Endothelial cell of umbilical vein (primary cell): ENCODE data around the gene MAML2. TPM values are rescaled to one million over a fixed set of nuclear protein-coding genes. Genes with fewer than 3 reads are reported as not detected.

Source experiments
- BruUV-seq: library from RNA; stranded (reverse); fragments of 400-500 nt; replicated peaks from 2 replicates; lab custom pipeline; 2021; lab: Mats Ljungman, UMichigan
- CTCF ChIA-PET: fragments of 300-600, 350-600 bp; sonication (Branson Sonifier 250); formaldehyde crosslinking; loops from one replicate; lab custom pipeline; 2021; ENCODE audit warnings: antibody characterized with exemption, inconsistent platforms; lab: Charles Lee
- POLR2A ChIA-PET: fragments of 300-600, 350-600 bp; sonication (Branson Sonifier 250); formaldehyde crosslinking; loops from one replicate; lab custom pipeline; 2021; ENCODE audit warnings: antibody characterized with exemption, inconsistent platforms; lab: Charles Lee
- DNase-seq: peaks from one replicate; pipeline ENCODE4 v3.0.0-alpha.2; 2011; ENCODE audit warnings: low read depth, low spot score
- FAIRE-seq: peaks from 2 replicates; lab custom pipeline; 2011; peaks lifted over from hg19 to GRCh38; lab: Jason Lieb, UNC
- H2AFZ ChIP-seq: 2 replicates; pipeline ENCODE4 v1.6.0; 2012; ENCODE audit warnings: low read depth, low read length, control low read depth, inconsistent platforms
- H3K27ac ChIP-seq: 2 replicates; pipeline ENCODE4 v1.5.1; 2011; ENCODE audit warnings: low read depth, mild to moderate bottlenecking, control low read depth, low read length, moderate library complexity; ENCODE audit not compliant: insufficient read depth
- H3K27me3 ChIP-seq, 2 experiments: 2 replicates each; pipeline versions ENCODE4 v1.6.0 to v1.6.1; 2011; ENCODE audit warnings: low read length in 2 of 2, mixed read lengths in 1 of 2; ENCODE audit not compliant: control insufficient read depth in 2 of 2, insufficient read depth in 2 of 2
- H3K36me3 ChIP-seq, 2 experiments: 2 replicates in 1 of 2; 3 replicates in 1 of 2; pipeline ENCODE4 v1.5.1; 2011; ENCODE audit warnings: low read length in 2 of 2, mild to moderate bottlenecking in 1 of 2, moderate library complexity in 1 of 2; ENCODE audit not compliant: control insufficient read depth in 2 of 2, insufficient read depth in 2 of 2; ENCODE audit errors: extremely low read depth in 1 of 2
- H3K4me1 ChIP-seq: 3 replicates; pipeline ENCODE4 v1.5.1; 2011; ENCODE audit warnings: mild to moderate bottlenecking, low read length; ENCODE audit not compliant: control insufficient read depth, insufficient read depth; ENCODE audit errors: extremely low read depth
- H3K4me2 ChIP-seq: 2 replicates; pipeline ENCODE4 v1.6.1; 2011; ENCODE audit warnings: low read length, control low read depth, mixed read lengths; ENCODE audit not compliant: insufficient read depth
- H3K4me3 ChIP-seq, 3 experiments: fragments of 200-600 bp in 1 of 3; sonication (generic), shearing (Covaris generic) in 1 of 3; replicated peaks in 1 of 3; 2 replicates each; pipeline ENCODE4 v1.5.1; 2011 to 2016; ENCODE audit warnings: control low read depth in 3 of 3, low read length in 3 of 3, mild to moderate bottlenecking in 2 of 3, inconsistent platforms in 1 of 3, low read depth in 1 of 3, moderate library complexity in 1 of 3; ENCODE audit not compliant: insufficient read depth in 1 of 3
- H3K79me2 ChIP-seq: 2 replicates; pipeline ENCODE4 v1.6.0; 2012; ENCODE audit warnings: low read length, inconsistent platforms; ENCODE audit not compliant: control insufficient read depth, insufficient read depth
- H3K9ac ChIP-seq: replicated peaks from 2 replicates; pipeline ENCODE3; 2011; ENCODE audit warnings: low read length, control low read depth; ENCODE audit not compliant: insufficient read depth; ENCODE audit errors: extremely low read depth
- H3K9me1 ChIP-seq: replicated peaks from 3 replicates; pipeline ENCODE4 v1.6.0; 2011; ENCODE audit warnings: mild to moderate bottlenecking, low read length; ENCODE audit not compliant: control insufficient read depth, insufficient read depth; ENCODE audit errors: extremely low read depth
- H3K9me3 ChIP-seq: replicated peaks from 2 replicates; pipeline ENCODE4 v1.5.1; 2012; ENCODE audit warnings: low read length, inconsistent platforms; ENCODE audit not compliant: control insufficient read depth, insufficient read depth
- H4K20me1 ChIP-seq: replicated peaks from 2 replicates; pipeline ENCODE3; 2011; ENCODE audit warnings: mild to moderate bottlenecking, low read length; ENCODE audit not compliant: control insufficient read depth, insufficient read depth; ENCODE audit errors: extremely low read depth
- CTCF ChIP-seq, 2 donors: IDR thresholded peaks; 1 replicate in 1 of 2; 2 replicates in 1 of 2; pipeline ENCODE4 v1.5.1; 2011; ENCODE audit warnings: low read length in 2 of 2, mild to moderate bottlenecking in 2 of 2, moderate library complexity in 2 of 2, control low read depth in 1 of 2, inconsistent platforms in 1 of 2, low read depth in 1 of 2; ENCODE audit not compliant: insufficient read depth in 1 of 2; ENCODE audit errors: extremely low read depth in 1 of 2
- EZH2 ChIP-seq: IDR thresholded peaks from 2 replicates; pipeline ENCODE4 v1.6.1; 2012; ENCODE audit warnings: borderline replicate concordance, low read depth, mild to moderate bottlenecking, moderate library complexity, low read length, inconsistent platforms; ENCODE audit not compliant: severe bottlenecking
- FOS ChIP-seq: IDR thresholded peaks from 2 replicates; pipeline ENCODE4 v1.6.1; 2011; ENCODE audit warnings: mild to moderate bottlenecking, low read length, moderate library complexity, borderline replicate concordance; ENCODE audit not compliant: insufficient read depth
- GATA2 ChIP-seq: IDR thresholded peaks from 2 replicates; pipeline ENCODE4 v1.7.0; 2011; ENCODE audit warnings: low read depth, mild to moderate bottlenecking, moderate library complexity, mixed read lengths, low read length; ENCODE audit not compliant: insufficient read length, insufficient read depth
- JUN ChIP-seq: IDR thresholded peaks from 2 replicates; pipeline ENCODE4 v1.6.1; 2011; ENCODE audit warnings: borderline replicate concordance, low read depth; ENCODE audit not compliant: insufficient read length, insufficient read depth
- MAX ChIP-seq: IDR thresholded peaks from 2 replicates; pipeline ENCODE4 v1.6.1; 2011; ENCODE audit not compliant: insufficient read depth, insufficient read length
- MYC ChIP-seq: IDR thresholded peaks from one replicate; pipeline ENCODE4 v1.6.1; 2011; ENCODE audit warnings: mild to moderate bottlenecking, low read depth, low read length
- POLR2A ChIP-seq: IDR thresholded peaks from 2 replicates; pipeline ENCODE4 v1.6.1; 2012; ENCODE audit warnings: low read depth, mild to moderate bottlenecking, control low read depth, low read length
- POLR2AphosphoS5 ChIP-seq: IDR thresholded peaks from 2 replicates; pipeline ENCODE4 v1.6.1; 2012; ENCODE audit warnings: low read depth, mild to moderate bottlenecking, control low read depth, low read length, moderate library complexity; ENCODE audit not compliant: insufficient read depth
- dilution Hi-C: fragments of 300-500 bp; cut with MboI; formaldehyde crosslinking; loops from one replicate; pipeline ENCODE4 v1.15.0; 2019; ENCODE audit warnings: low sequenced_read_pairs; ENCODE audit not compliant: extremely low pct_ligation_motif_present
- intact Hi-C: fragments of 100-400 bp; cut with micrococcal nuclease; formaldehyde crosslinking; loops from one replicate; pipeline ENCODE4 v1.10.0; 2022
- polyA plus RNA-seq, 4 experiments: library from polyadenylated mRNA; depleted of rRNA in 3 of 4; stranded (reverse) in 3 of 4; unstranded in 1 of 4; fragments of >200 nt; gene quantifications; 2 replicates each; pipeline versions ENCODE4 v1.2.1 to v1.2.3, GENCODE V29; 2011 to 2012; ENCODE audit warnings: missing spikeins in 1 of 4
- total RNA-seq: library from RNA; stranded (reverse); gene quantifications from 2 replicates; pipeline ENCODE4 v1.2.3, GENCODE V29; 2021

Gene MAML2
- total and polyA plus RNA-seq, 2 donors (not counting 3 experiments of a cell fraction or from before 2014, with no cell fraction given) = 12.4 to 16.8 TPM

- Histone ChIP-seq H3K9ac (no peak overlapping the region), H3K4me3 (no peak overlapping the region), H3K9me1 (no peaks in the 10 kb centered on the region), H4K20me1 (no peaks in the 10 kb centered on the region), H3K4me2 (no peak overlapping the region), H3K4me1 (peaks cover 6% of the 10 kb centered on the region), H2AFZ (no peak overlapping the region), H3K79me2 (no peaks in the 10 kb centered on the region), H3K27ac (no peak overlapping the region), H3K36me3 (no peaks in the 10 kb centered on the region), H3K9me3 (no peaks in the 10 kb centered on the region), H3K27me3 (no peaks in the 10 kb centered on the region)
- FAIRE-seq = no peak
- no peak for DNase-seq
- ChIA-PET CTCF (interaction anchor here (1.1 to 1.5 kb wide), 3 partner anchors 8 to 146 kb away, joined by 3 read pairs; partner anchors contain the start of gene MAML2), POLR2A (no interaction called here)
- no peak for TF ChIP-seq MAX
- TF ChIP-seq MYC = no peak
- TF ChIP-seq POLR2AphosphoS5 = no peak
- no peak for TF ChIP-seq GATA2
- no TSS peak for BruUV-seq
- dilution Hi-C loops = no loop called here
- intact Hi-C loops = no loop called here
Measured at GRCh38 chr11:96197103-96197502, 145.9 kb downstream of the MAML2 start.

GRCh38 chr11:96196181-96196662, 146.8 kb downstream of the MAML2 start:
- no peaks in the 10 kb centered on the region for H3K27me3 ChIP-seq
- H3K4me1 ChIP-seq = peaks cover 6% of the 10 kb centered on the region
- H2AFZ ChIP-seq = no peak overlapping the region
- H3K36me3 ChIP-seq = no peaks in the 10 kb centered on the region
- no peak overlapping the region for H3K27ac ChIP-seq
- peak; percentile 42 for FAIRE-seq
- no peaks in the 10 kb centered on the region for H3K9me3 ChIP-seq
- H3K4me3 ChIP-seq = no peak overlapping the region
- dilution Hi-C loops (no loop called here), intact Hi-C loops (no loop called here)
- ChIA-PET CTCF (interaction anchor here (1.1 to 1.3 kb wide), 2 partner anchors 12 to 147 kb away, joined by 3 read pairs; partner anchors contain the start of gene MAML2), POLR2A (no interaction called here)
- H4K20me1 ChIP-seq = no peaks in the 10 kb centered on the region
- TF ChIP-seq POLR2A = no peak
- TF ChIP-seq FOS = no peak
- no peak for TF ChIP-seq CTCF (IDR thresholded peaks at IDR 0.05; ENCODE audit: extremely low read depth in 1 of 2, insufficient read depth in 1 of 2, low read depth in 1 of 2, low read length in 2 of 2)
- no peak for TF ChIP-seq MYC
- no peak for TF ChIP-seq EZH2
- no peak for TF ChIP-seq GATA2
- TF ChIP-seq JUN = no peak
- no peak for TF ChIP-seq MAX
- no peak for TF ChIP-seq POLR2AphosphoS5
- H3K4me2 ChIP-seq = no peak overlapping the region
- BruUV-seq = no TSS peak
- no peaks in the 10 kb centered on the region for H3K9me1 ChIP-seq
- no peak overlapping the region for H3K9ac ChIP-seq
- DNase-seq = no peak
- no peaks in the 10 kb centered on the region for H3K79me2 ChIP-seq
